Neural cell (in vitro differentiated cells): ENCODE data around the gene L3MBTL2. TPM values are rescaled to one million over a fixed set of nuclear protein-coding genes. Genes with fewer than 3 reads are reported as not detected.

Experiments used
- H2AFZ ChIP-seq: fragments of 200-600, 300-800 bp; sonication (generic), shearing (Covaris generic); 2 replicates; pipeline ENCODE4 v1.6.0; 2014; ENCODE audit warnings: low read depth, mild to moderate bottlenecking, antibody characterized with exemption, low read length, moderate library complexity
- H3F3A ChIP-seq: fragments of 200-600 bp; shearing (Covaris generic); 2 replicates; pipeline ENCODE4 v1.6.1; 2016; ENCODE audit warnings: mild to moderate bottlenecking, moderate library complexity, mixed read lengths, antibody characterized with exemption, low read length; ENCODE audit not compliant: insufficient read depth, poor library complexity, severe bottlenecking
- H3K27ac ChIP-seq: fragments of 200-600, 300-800 bp; sonication (generic), shearing (Covaris generic); 2 replicates; pipeline ENCODE4 v1.5.1; 2014; ENCODE audit warnings: mild to moderate bottlenecking, low read length, moderate library complexity
- H3K27me3 ChIP-seq: fragments of 300-800, 200-600 bp; sonication (generic), shearing (Covaris generic); 2 replicates; pipeline ENCODE4 v1.6.0; 2014; ENCODE audit warnings: mild to moderate bottlenecking, low read depth, low read length, moderate library complexity; ENCODE audit not compliant: insufficient read depth
- H3K36me3 ChIP-seq: fragments of 300-800, 200-600 bp; sonication (generic), shearing (Covaris generic); 2 replicates; pipeline ENCODE4 v1.5.1; 2014; ENCODE audit warnings: mild to moderate bottlenecking, antibody characterized with exemption, low read length, moderate library complexity; ENCODE audit not compliant: insufficient read depth
- H3K4me2 ChIP-seq: fragments of 300-800, 200-600 bp; sonication (generic), shearing (Covaris generic); 2 replicates; pipeline ENCODE4 v1.6.0; 2014; ENCODE audit warnings: mild to moderate bottlenecking, low read length
- H3K4me3 ChIP-seq: fragments of 300-800, 200-600 bp; sonication (generic), shearing (Covaris generic); 2 replicates; pipeline ENCODE4 v1.5.1; 2014; ENCODE audit warnings: mild to moderate bottlenecking, low read length, moderate library complexity
- H3K79me2 ChIP-seq: fragments of 200-600 bp; shearing (Covaris generic); replicated peaks from 2 replicates; pipeline ENCODE4 v1.6.0; 2014; ENCODE audit warnings: mild to moderate bottlenecking, low read length, moderate library complexity; ENCODE audit not compliant: insufficient read depth
- H3K9ac ChIP-seq: fragments of 300-800, 200-600 bp; sonication (generic), shearing (Covaris generic); 2 replicates; pipeline ENCODE4 v1.6.1; 2016; ENCODE audit warnings: mild to moderate bottlenecking, low read length, mixed read lengths
- H3K9me2 ChIP-seq: fragments of 200-600 bp; shearing (Covaris generic); 2 replicates; pipeline ENCODE4 v1.6.1; 2016; ENCODE audit warnings: mild to moderate bottlenecking, low read length, mixed read lengths; ENCODE audit not compliant: insufficient read depth
- H3K9me3 ChIP-seq: fragments of 200-600, 300-800 bp; sonication (generic), shearing (Covaris generic); 2 replicates; pipeline ENCODE4 v1.6.1; 2016; ENCODE audit warnings: mild to moderate bottlenecking, mixed run types, low read length, moderate library complexity, mixed read lengths
- H4K20me1 ChIP-seq: fragments of 200-600 bp; shearing (Covaris generic); 2 replicates; pipeline ENCODE4 v1.6.1; 2016; ENCODE audit warnings: mild to moderate bottlenecking, mixed run types; ENCODE audit not compliant: insufficient read depth
- CTCF ChIP-seq: fragments of 450-650 bp; IDR thresholded peaks from 2 replicates; pipeline ENCODE4 v1.5.1; 2014; ENCODE audit warnings: antibody characterized with exemption, mild to moderate bottlenecking, moderate library complexity; ENCODE audit not compliant: poor library complexity, severe bottlenecking
- EP300 ChIP-seq: fragments of 450-650 bp; conservative IDR thresholded peaks from 2 replicates; pipeline ENCODE4 v1.6.1; 2014; ENCODE audit warnings: antibody characterized with exemption, mild to moderate bottlenecking, moderate library complexity; ENCODE audit not compliant: poor library complexity, severe bottlenecking
- EZH2 ChIP-seq: fragments of 200-600, 300-800 bp; shearing (Covaris generic), sonication (generic); IDR thresholded peaks from 2 replicates; pipeline ENCODE4 v1.6.1; 2014; ENCODE audit warnings: antibody characterized with exemption, low read length, borderline replicate concordance, mild to moderate bottlenecking; ENCODE audit not compliant: insufficient read depth, poor library complexity, severe bottlenecking
- MXI1 ChIP-seq: fragments of 450-650 bp; conservative IDR thresholded peaks from 2 replicates; pipeline ENCODE4 v1.6.1; 2014; ENCODE audit warnings: antibody characterized with exemption, mild to moderate bottlenecking; ENCODE audit not compliant: poor library complexity, severe bottlenecking
- POLR2AphosphoS5 ChIP-seq: IDR thresholded peaks from 2 replicates; pipeline ENCODE4 v1.6.1; 2012
- RAD21 ChIP-seq: fragments of 450-650 bp; conservative IDR thresholded peaks from 2 replicates; pipeline ENCODE4 v1.6.1; 2014; ENCODE audit warnings: antibody characterized with exemption, mild to moderate bottlenecking, moderate library complexity
- REST ChIP-seq: IDR thresholded peaks from 2 replicates; pipeline ENCODE4 v1.6.1; 2012; ENCODE audit warnings: borderline replicate concordance
- SMC3 ChIP-seq: fragments of 450-650 bp; conservative IDR thresholded peaks from 2 replicates; pipeline ENCODE4 v1.6.1; 2014; ENCODE audit warnings: antibody characterized with exemption, mild to moderate bottlenecking, moderate library complexity; ENCODE audit not compliant: poor library complexity
- TAF1 ChIP-seq: IDR thresholded peaks from 2 replicates; pipeline ENCODE4 v1.6.1; 2012; ENCODE audit warnings: low read depth
- polyA plus RNA-seq: library from polyadenylated mRNA; depleted of rRNA; stranded (reverse); fragments of >200 nt; gene quantifications from 2 replicates; pipeline ENCODE4 v1.2.3, GENCODE V29; 2014

L3MBTL2 gene
- polyA plus RNA-seq, 1 donor from 2014 or later = 32.5 TPM

- Histone ChIP-seq H3K9me2 (no peaks in the 10 kb centered on the region), H3K36me3 (no peaks in the 10 kb centered on the region), H2AFZ (no peak overlapping the region), H4K20me1 (no peaks in the 10 kb centered on the region), H3K4me3 (no peak overlapping the region), H3K4me2 (no peak overlapping the region), H3K27ac (no peak overlapping the region), H3K79me2 (no peaks in the 10 kb centered on the region), H3F3A (no peaks in the 10 kb centered on the region), H3K9me3 (no peaks in the 10 kb centered on the region), H3K27me3 (no peaks in the 10 kb centered on the region), H3K9ac (no peak overlapping the region)
- TF ChIP-seq POLR2AphosphoS5 = no peak
- TF ChIP-seq REST = no peak
- no peak for TF ChIP-seq MXI1
- TF ChIP-seq CTCF = no peak
- no peak for TF ChIP-seq RAD21
- no peak for TF ChIP-seq SMC3
- TF ChIP-seq EZH2 = no peak
- no peak for TF ChIP-seq TAF1
- no peak for TF ChIP-seq EP300
Observed at GRCh38 chr22:41245917-41246499, 40.9 kb downstream of the L3MBTL2 start.

GRCh38 chr22:41247703-41248102, 42.6 kb downstream of the L3MBTL2 start:
- Histone ChIP-seq H3K36me3 (no peaks in the 10 kb centered on the region), H3K9ac (no peak overlapping the region), H3K79me2 (no peaks in the 10 kb centered on the region), H3K9me2 (no peaks in the 10 kb centered on the region), H3K27me3 (no peaks in the 10 kb centered on the region), H3K9me3 (no peaks in the 10 kb centered on the region), H3K27ac (no peak overlapping the region), H2AFZ (no peak overlapping the region), H3F3A (no peaks in the 10 kb centered on the region), H4K20me1 (no peaks in the 10 kb centered on the region), H3K4me3 (no peak overlapping the region), H3K4me2 (no peak overlapping the region)
- no peak for TF ChIP-seq RAD21
- TF ChIP-seq SMC3 = no peak
